GM23248 (cell line): ENCODE results near the gene AP1S3. TPM values are rescaled to one million over a fixed set of nuclear protein-coding genes. Genes with fewer than 3 reads are reported as not detected.
A peak's percentile ranks its signal among the peaks of the same experiment; 100 is the strongest.

Experiments used
- DNase-seq: peaks from one replicate; pipeline ENCODE4 v3.0.0-alpha.2; 2015
- H2AFZ ChIP-seq: fragments of 200-600 bp; sonication (generic); 2 replicates; pipeline ENCODE4 v1.6.1; 2016; ENCODE audit warnings: antibody characterized with exemption
- H3F3A ChIP-seq: fragments of 200-600 bp; sonication (generic); 2 replicates; pipeline ENCODE4 v1.6.1; 2016; ENCODE audit warnings: mild to moderate bottlenecking, antibody characterized with exemption, mixed run types; ENCODE audit not compliant: insufficient read depth
- H3K27ac ChIP-seq: fragments of 200-600 bp; sonication (generic); 2 replicates; pipeline ENCODE4 v1.5.1; 2016; ENCODE audit warnings: mild to moderate bottlenecking
- H3K27me3 ChIP-seq: fragments of 200-600 bp; sonication (generic); replicated peaks from 2 replicates; pipeline ENCODE4 v1.6.1; 2016; ENCODE audit warnings: mild to moderate bottlenecking; ENCODE audit not compliant: insufficient read depth
- H3K36me3 ChIP-seq: fragments of 200-600 bp; sonication (generic); 2 replicates; pipeline ENCODE4 v1.6.1; 2016; ENCODE audit warnings: low read depth, mild to moderate bottlenecking
- H3K4me1 ChIP-seq: fragments of 200-600 bp; sonication (generic); 2 replicates; pipeline ENCODE4 v1.6.1; 2016; ENCODE audit warnings: mild to moderate bottlenecking; ENCODE audit not compliant: insufficient read depth
- H3K4me2 ChIP-seq: fragments of 200-600 bp; sonication (generic); one replicate; pipeline ENCODE4 v1.6.1; 2016; ENCODE audit warnings: mild to moderate bottlenecking; ENCODE audit not compliant: unreplicated experiment
- H3K4me3 ChIP-seq: fragments of 200-600 bp; sonication (generic); 2 replicates; pipeline ENCODE4 v1.5.1; 2016; ENCODE audit warnings: mild to moderate bottlenecking
- H3K79me2 ChIP-seq: fragments of 200-600 bp; sonication (generic); 2 replicates; pipeline ENCODE4 v1.6.1; 2016; ENCODE audit warnings: mild to moderate bottlenecking; ENCODE audit not compliant: insufficient read depth
- H3K9ac ChIP-seq: fragments of 200-600 bp; sonication (generic); 2 replicates; pipeline ENCODE4 v1.6.1; 2016; ENCODE audit warnings: mild to moderate bottlenecking
- H3K9me2 ChIP-seq: fragments of 200-600 bp; sonication (generic); 2 replicates; pipeline ENCODE4 v1.6.1; 2016; ENCODE audit warnings: mixed run types, mild to moderate bottlenecking, moderate library complexity; ENCODE audit not compliant: insufficient read depth
- H3K9me3 ChIP-seq: fragments of 200-600 bp; sonication (generic); one replicate; pipeline ENCODE4 v1.6.1; 2017; ENCODE audit warnings: low read depth
- H4K20me1 ChIP-seq: fragments of 200-600 bp; sonication (generic); 2 replicates; pipeline ENCODE4 v1.6.0; 2016; ENCODE audit not compliant: insufficient read depth
- EZH2 ChIP-seq: fragments of 200-600 bp; sonication (generic); IDR thresholded peaks from 2 replicates; pipeline ENCODE4 v1.6.1; 2018; ENCODE audit warnings: antibody characterized with exemption, mild to moderate bottlenecking; ENCODE audit not compliant: insufficient read depth, poor library complexity, severe bottlenecking
- EZH2phosphoT487 ChIP-seq: fragments of 200-600 bp; sonication (generic); IDR thresholded peaks from 2 replicates; pipeline ENCODE4 v1.6.1; 2018; ENCODE audit warnings: antibody characterized with exemption, moderate library complexity, mild to moderate bottlenecking, low read depth; ENCODE audit not compliant: insufficient read depth
- WGBS, 2 experiments: methylation state at CpG; one replicate each; pipeline ENCODE4 v1.1.6; 2015 to 2017; ENCODE audit warnings: low lambda C conversion rate in 2 of 2, low coverage in 1 of 2; ENCODE audit errors: missing lambda C conversion rate in 2 of 2; 5-methylcytosine and 5-hydroxymethylcytosine counted together
- in situ Hi-C: fragments of 300-500 bp; cut with MboI; formaldehyde crosslinking; loops from 2 replicates; pipeline ENCODE4 v1.15.0; 2020
- polyA plus RNA-seq: library from polyadenylated mRNA; unstranded; fragments of >200 nt; fragmentation: Nextera tagmentation; extraction: Ambion mirVana; gene quantifications from 2 replicates; pipeline ENCODE4 v1.2.1, GENCODE V29; 2016
- total RNA-seq: library from RNA; depleted of rRNA; stranded (reverse); fragments of >200 nt; shearing (Covaris generic); gene quantifications from 2 replicates; pipeline ENCODE4 v1.2.3, GENCODE V29; 2014

AP1S3 gene
- total and polyA plus RNA-seq, 2 experiments from 2014 or later = 0.43 to 2.0 TPM

- no peak overlapping the region for H3K9ac ChIP-seq
- H3K27me3 ChIP-seq = no peaks in the 10 kb centered on the region
- no peak for TF ChIP-seq EZH2phosphoT487
- TF ChIP-seq EZH2 = no peak
- H3F3A ChIP-seq = no peaks in the 10 kb centered on the region
- H3K36me3 ChIP-seq = no peaks in the 10 kb centered on the region
- H3K4me3 ChIP-seq = no peak overlapping the region
- H3K9me3 ChIP-seq = no peaks in the 10 kb centered on the region
- in situ Hi-C loops = loop anchor here (10.0 kb wide), 1 partner anchor 830 kb away; no protein-coding TSS in a partner anchor
- WGBS, 2 experiments = 95 to 99% methylated on average over 8 of the region's 8 CpGs
- no peaks in the 10 kb centered on the region for H3K9me2 ChIP-seq
- no peak overlapping the region for H2AFZ ChIP-seq
- DNase-seq = no peak
- no peaks in the 10 kb centered on the region for H4K20me1 ChIP-seq
- H3K27ac ChIP-seq = no peak overlapping the region
- peaks cover 2% of the 10 kb centered on the region; the same call in 1 of the 2 replicates for H3K4me1 ChIP-seq
- no peak overlapping the region for H3K4me2 ChIP-seq
- no peaks in the 10 kb centered on the region for H3K79me2 ChIP-seq
Measured at GRCh38 chr2:223805008-223805407, 32.4 kb downstream of the AP1S3 start.

GRCh38 chr2:223801736-223802135 is 35.6 kb downstream of the AP1S3 start:
- in situ Hi-C loops = loop anchor here (10.0 kb wide), 1 partner anchor 827 kb away; no protein-coding TSS in a partner anchor
- Histone ChIP-seq H3K4me2 (no peak overlapping the region), H3K9me2 (no peaks in the 10 kb centered on the region), H3K36me3 (no peaks in the 10 kb centered on the region), H3K79me2 (no peaks in the 10 kb centered on the region), H2AFZ (no peak overlapping the region), H3K4me3 (no peak overlapping the region), H3K9me3 (no peaks in the 10 kb centered on the region), H3F3A (peaks cover 8% of the 10 kb centered on the region; the same call in 1 of the 2 replicates), H3K9ac (no peak overlapping the region), H3K4me1 (peaks cover 19% of the 10 kb centered on the region), H3K27me3 (no peaks in the 10 kb centered on the region), H4K20me1 (no peaks in the 10 kb centered on the region), H3K27ac (no peak overlapping the region)
- DNase-seq = no peak
- TF ChIP-seq EZH2phosphoT487 (no peak), EZH2 (no peak)
- 94% methylated on average over 5 of the region's 5 CpGs for WGBS, 2 experiments

GRCh38 chr2:223800908-223801307 is 36.5 kb downstream of the AP1S3 start:
- Histone ChIP-seq H3K9me3 (no peaks in the 10 kb centered on the region), H3K27ac (no peak overlapping the region), H3K9ac (no peak overlapping the region), H3K9me2 (no peaks in the 10 kb centered on the region), H2AFZ (no peak overlapping the region), H3K27me3 (no peaks in the 10 kb centered on the region), H3K36me3 (no peaks in the 10 kb centered on the region), H3K4me2 (no peak overlapping the region), H3K4me1 (peaks cover 19% of the 10 kb centered on the region), H3K4me3 (no peak overlapping the region), H3K79me2 (no peaks in the 10 kb centered on the region), H3F3A (peaks cover 8% of the 10 kb centered on the region; the same call in 1 of the 2 replicates), H4K20me1 (no peaks in the 10 kb centered on the region)
- WGBS, 2 experiments = 87 to 90% methylated on average over 4 of the region's 4 CpGs
- TF ChIP-seq EZH2 (no peak), EZH2phosphoT487 (no peak)
- no peak for DNase-seq
- in situ Hi-C loops = loop anchor here (10.0 kb wide), 1 partner anchor 826 kb away; no protein-coding TSS in a partner anchor

- peak; percentile 58 for DNase-seq
- Histone ChIP-seq H3K27ac (no peak overlapping the region), H3K4me2 (no peak overlapping the region), H3K9me2 (no peaks in the 10 kb centered on the region), H3K27me3 (no peaks in the 10 kb centered on the region), H3K4me3 (no peak overlapping the region), H3K79me2 (no peaks in the 10 kb centered on the region), H2AFZ (no peak overlapping the region), H3K9ac (no peak overlapping the region), H4K20me1 (no peaks in the 10 kb centered on the region), H3K9me3 (no peaks in the 10 kb centered on the region), H3F3A (peaks cover 8% of the 10 kb centered on the region; the same call in 1 of the 2 replicates), H3K36me3 (no peaks in the 10 kb centered on the region), H3K4me1 (peaks cover 19% of the 10 kb centered on the region)
- TF ChIP-seq EZH2 (no peak), EZH2phosphoT487 (no peak)
- in situ Hi-C loops = no loop called here
- 82 to 87% methylated on average over 4 of the region's 4 CpGs for WGBS, 2 experiments
Measured at GRCh38 chr2:223797811-223798721, 39.3 kb downstream of the AP1S3 start.
